ENCODE measurements around the gene AGFG2. TPM values are rescaled to one million over a fixed set of nuclear protein-coding genes. Genes with fewer than 3 reads are reported as not detected.

Gene AGFG2
- total and polyA plus RNA-seq, 4 donors: 37.2 to 48.8 (median 42.3) TPM

GRCh38 chr7:100599911-100600729 lies 61.1 kb downstream of the AGFG2 start:
- Histone ChIP-seq H3K4me3 (ENCODE audit: low read depth in 1 of 3, low read length in 3 of 3) (no peak overlapping the region), H3K9me3 (ENCODE audit: control insufficient read depth in 4 of 4, low read length in 3 of 4) (no peaks in the 10 kb centered on the region), H3K9ac (ENCODE audit: low read depth in 1 of 2, low read length in 2 of 2) (no peak overlapping the region), H3K27me3 (ENCODE audit: control insufficient read depth in 4 of 4, insufficient read depth in 4 of 4, low read length in 3 of 4) (no peaks in the 10 kb centered on the region), H3K36me3 (ENCODE audit: control insufficient read depth in 4 of 4, insufficient read depth in 3 of 4, low read depth in 1 of 4, low read length in 3 of 4) (no peaks in the 10 kb centered on the region), H3K27ac (ENCODE audit: low read depth in 1 of 2, low read length in 2 of 2) (no peak overlapping the region), H3K4me1 (ENCODE audit: control insufficient read depth in 4 of 4, insufficient read depth in 4 of 4, low read length in 3 of 4) (peaks cover 5 to 30% (median 16%) of the 10 kb centered on the region in 4 donors)
- 85% methylated on average over 18 of the region's 18 CpGs for WGBS
- DNase-seq (ENCODE audit: low spot score): no peak
- no peak for TF ChIP-seq CTCF (IDR thresholded peaks at IDR 0.05; ENCODE audit: low read depth, low read length, missing input control)
- TF ChIP-seq REST (IDR thresholded peaks at IDR 0.05): no peak
- no peak for TF ChIP-seq ZBTB33 (IDR thresholded peaks at IDR 0.05)
- no peak for TF ChIP-seq GABPA (IDR thresholded peaks at IDR 0.05 in 1 of 2, conservative IDR thresholded peaks at IDR 0.05 in 1 of 2)
- no peak for TF ChIP-seq YY1 (IDR thresholded peaks at IDR 0.05)
- no peak for TF ChIP-seq RAD21 (IDR thresholded peaks at IDR 0.05)
- no peak for TF ChIP-seq NR2F2 (IDR thresholded peaks at IDR 0.05)
- no peak for TF ChIP-seq RXRA (IDR thresholded peaks at IDR 0.05)

- Histone ChIP-seq H3K9ac (ENCODE audit: low read depth in 1 of 2, low read length in 2 of 2) (no peak overlapping the region), H3K9me3 (ENCODE audit: control insufficient read depth in 4 of 4, low read length in 3 of 4) (no peaks in the 10 kb centered on the region), H3K4me1 (ENCODE audit: control insufficient read depth in 4 of 4, insufficient read depth in 4 of 4, low read length in 3 of 4) (peaks cover 8 to 36% (median 19%) of the 10 kb centered on the region in 4 donors), H3K4me3 (ENCODE audit: low read depth in 1 of 3, low read length in 3 of 3) (no peak overlapping the region), H3K27ac (ENCODE audit: low read depth in 1 of 2, low read length in 2 of 2) (no peak overlapping the region), H3K27me3 (ENCODE audit: control insufficient read depth in 4 of 4, insufficient read depth in 4 of 4, low read length in 3 of 4) (no peaks in the 10 kb centered on the region), H3K36me3 (ENCODE audit: control insufficient read depth in 4 of 4, insufficient read depth in 3 of 4, low read depth in 1 of 4, low read length in 3 of 4) (no peaks in the 10 kb centered on the region)
- TF ChIP-seq CTCF (IDR thresholded peaks at IDR 0.05; ENCODE audit: low read depth, low read length, missing input control) (no peak), TAF1 (conservative IDR thresholded peaks at IDR 0.05) (no peak), JUND (IDR thresholded peaks at IDR 0.05) (no peak), GABPA (IDR thresholded peaks at IDR 0.05 in 1 of 2, conservative IDR thresholded peaks at IDR 0.05 in 1 of 2) (no peak), FOXA2 (IDR thresholded peaks at IDR 0.05) (no peak), REST (IDR thresholded peaks at IDR 0.05) (no peak), SP1 (IDR thresholded peaks at IDR 0.05) (no peak), ATF3 (IDR thresholded peaks at IDR 0.05) (no peak)
- 95% methylated on average over 9 of the region's 9 CpGs for WGBS
- DNase-seq (ENCODE audit: low spot score): no peak
Observed at GRCh38 chr7:100600730-100601038, 61.7 kb downstream of the AGFG2 start.

Data from liver (tissue), 9 donors.